Testis (tissue), 2 donors: ENCODE data around the gene COL12A1.

Experiments
- POLR2A ChIP-seq: fragments of 450-650 bp; IDR thresholded peaks from one replicate; pipeline ENCODE4 v1.6.1; 2017; ENCODE audit warnings: antibody characterized with exemption, mild to moderate bottlenecking, moderate library complexity
- TF ChIP-seq, protein P1 (sequence below), 3 experiments: fragments of 450-650 bp in 2 of 3; fragments of 200-600 bp in 1 of 3; sonication (generic) in 1 of 3; IDR thresholded peaks; one replicate each; pipeline ENCODE4 v1.5.1; 2016 to 2019; ENCODE audit warnings: antibody characterized with exemption in 3 of 3, mild to moderate bottlenecking in 2 of 3, moderate library complexity in 1 of 3

DNA sequence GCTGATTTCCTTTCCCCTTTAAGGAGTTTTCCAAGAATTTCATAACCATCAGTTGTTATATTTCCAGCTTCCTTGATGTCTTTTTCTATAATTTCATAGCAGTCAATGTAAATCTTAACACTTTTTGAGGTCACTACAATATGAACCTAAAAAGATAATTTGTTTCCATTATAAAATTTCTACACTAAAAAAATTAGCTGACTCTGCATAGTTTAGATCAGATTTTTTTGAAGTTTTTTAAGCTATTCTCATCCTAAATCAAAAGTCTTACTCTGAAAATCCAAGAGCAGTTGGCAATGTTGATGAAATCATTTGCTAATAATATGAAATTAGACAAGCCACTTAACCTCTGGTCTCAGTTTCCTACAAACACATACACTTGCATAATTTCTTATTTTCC is 96.8 kb downstream of the COL12A1 start:
- TF ChIP-seq, protein P1, sequence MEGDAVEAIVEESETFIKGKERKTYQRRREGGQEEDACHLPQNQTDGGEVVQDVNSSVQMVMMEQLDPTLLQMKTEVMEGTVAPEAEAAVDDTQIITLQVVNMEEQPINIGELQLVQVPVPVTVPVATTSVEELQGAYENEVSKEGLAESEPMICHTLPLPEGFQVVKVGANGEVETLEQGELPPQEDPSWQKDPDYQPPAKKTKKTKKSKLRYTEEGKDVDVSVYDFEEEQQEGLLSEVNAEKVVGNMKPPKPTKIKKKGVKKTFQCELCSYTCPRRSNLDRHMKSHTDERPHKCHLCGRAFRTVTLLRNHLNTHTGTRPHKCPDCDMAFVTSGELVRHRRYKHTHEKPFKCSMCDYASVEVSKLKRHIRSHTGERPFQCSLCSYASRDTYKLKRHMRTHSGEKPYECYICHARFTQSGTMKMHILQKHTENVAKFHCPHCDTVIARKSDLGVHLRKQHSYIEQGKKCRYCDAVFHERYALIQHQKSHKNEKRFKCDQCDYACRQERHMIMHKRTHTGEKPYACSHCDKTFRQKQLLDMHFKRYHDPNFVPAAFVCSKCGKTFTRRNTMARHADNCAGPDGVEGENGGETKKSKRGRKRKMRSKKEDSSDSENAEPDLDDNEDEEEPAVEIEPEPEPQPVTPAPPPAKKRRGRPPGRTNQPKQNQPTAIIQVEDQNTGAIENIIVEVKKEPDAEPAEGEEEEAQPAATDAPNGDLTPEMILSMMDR (IDR thresholded peaks at IDR 0.05) = no peak
- TF ChIP-seq POLR2A = no peak
